EH (cell line): ENCODE measurements around the gene CDK9.

Experiments
- DNase-seq: peaks from one replicate; pipeline ENCODE4 v3.0.0-alpha.2; 2015; ENCODE audit warnings: low read depth

The CDK9 gene

DNA sequence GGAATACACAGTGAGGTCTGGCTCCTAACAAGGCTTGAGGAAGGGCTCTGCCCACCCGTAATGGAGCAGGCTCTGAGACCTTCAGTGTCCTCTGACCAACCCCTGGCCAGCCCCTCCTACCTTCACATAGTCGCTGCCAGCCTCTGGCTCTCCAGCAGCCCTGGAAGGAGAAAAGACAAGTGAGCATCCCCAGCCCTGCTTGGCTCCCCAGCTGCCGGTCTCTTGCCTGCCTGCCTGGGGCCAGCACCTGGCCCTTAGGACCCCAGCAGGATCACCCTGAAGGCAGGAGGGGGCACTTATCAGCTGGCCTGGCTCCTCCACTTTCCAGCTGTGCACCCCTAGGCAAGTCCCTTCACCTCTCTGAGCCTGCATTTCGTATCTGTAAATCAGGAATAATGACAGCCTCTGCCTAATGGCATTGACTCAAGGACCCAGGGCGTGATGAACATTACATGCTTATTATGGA, 24.3 kb upstream of the CDK9 start:
- no peak for DNase-seq

- no peak for DNase-seq
Observed at GRCh38 chr9:127762111-127762676, 23.6 kb upstream of the CDK9 start.

GRCh38 chr9:127763918-127764384, 21.9 kb upstream of the CDK9 start:
- DNase-seq = peak; percentile 28

DNA sequence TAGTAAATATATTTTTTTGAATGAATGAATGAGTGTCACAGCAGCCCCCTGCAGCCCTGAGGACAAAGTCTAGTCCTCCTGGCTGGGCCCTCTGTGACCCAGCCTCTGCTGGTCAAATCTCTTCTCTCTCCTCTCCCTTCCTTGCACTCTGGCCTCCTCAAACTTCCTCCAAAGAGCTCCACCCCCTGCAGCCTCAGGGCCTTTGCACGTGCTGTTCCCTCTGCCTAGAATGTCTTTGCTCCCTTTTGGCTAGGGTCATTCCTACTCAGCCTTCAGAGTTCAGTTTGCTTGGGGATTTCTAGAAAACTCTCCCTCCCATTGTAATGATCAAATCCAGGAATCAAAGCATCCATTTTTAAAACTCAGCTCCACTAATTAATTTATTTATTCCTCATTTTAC, 20.4 kb upstream of the CDK9 start:
- no peak for DNase-seq

DNA sequence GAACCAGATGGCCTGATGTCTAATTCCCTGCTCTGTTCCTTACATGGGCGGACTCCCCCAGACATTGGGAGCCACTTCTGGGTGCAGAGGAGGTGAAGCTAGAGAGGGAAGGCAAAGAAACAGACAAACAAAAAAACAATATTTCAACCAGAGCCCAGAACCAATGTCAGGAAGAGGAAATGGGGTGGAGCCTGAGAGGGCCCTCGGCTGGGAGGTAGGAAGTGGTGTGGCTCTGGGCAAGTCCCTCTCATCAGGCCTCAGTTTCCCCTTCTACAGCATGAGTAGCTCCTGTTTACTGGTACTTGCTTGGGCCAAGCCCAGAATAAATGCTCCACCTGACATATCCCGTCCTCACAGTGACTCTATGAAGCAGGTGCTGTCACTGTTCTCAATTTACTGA, 18.4 kb upstream of the CDK9 start:
- no peak for DNase-seq

DNA sequence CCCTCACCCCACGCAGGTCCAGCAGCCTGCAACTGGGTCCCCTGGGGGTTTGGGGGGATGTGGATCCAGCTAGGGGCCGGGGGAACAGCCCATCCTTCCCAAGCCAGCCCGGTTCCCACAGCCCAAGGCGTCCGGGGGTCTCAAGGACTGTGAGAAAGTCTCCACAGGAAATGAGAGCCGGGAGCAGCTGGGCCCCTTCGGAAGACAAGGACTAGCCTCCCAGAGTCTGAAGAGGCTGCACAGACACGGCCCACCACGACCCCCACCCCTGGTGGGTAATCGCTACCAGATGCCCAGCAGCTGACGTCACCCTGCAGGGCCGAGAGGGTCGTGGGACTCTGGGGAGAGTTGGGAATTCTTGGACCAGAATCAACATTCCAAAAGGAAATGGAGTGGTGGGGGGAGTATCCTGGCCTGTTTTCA, 17.9 kb upstream of the CDK9 start:
- DNase-seq = peak; percentile 56

- no peak for DNase-seq
Observed at GRCh38 chr9:127768698-127769097, 17.1 kb upstream of the CDK9 start.

GRCh38 chr9:127769101-127769500, 16.7 kb upstream of the CDK9 start:
- DNase-seq = no peak

- DNase-seq = no peak
Observed at GRCh38 chr9:127769929-127770582, 15.8 kb upstream of the CDK9 start.

DNA sequence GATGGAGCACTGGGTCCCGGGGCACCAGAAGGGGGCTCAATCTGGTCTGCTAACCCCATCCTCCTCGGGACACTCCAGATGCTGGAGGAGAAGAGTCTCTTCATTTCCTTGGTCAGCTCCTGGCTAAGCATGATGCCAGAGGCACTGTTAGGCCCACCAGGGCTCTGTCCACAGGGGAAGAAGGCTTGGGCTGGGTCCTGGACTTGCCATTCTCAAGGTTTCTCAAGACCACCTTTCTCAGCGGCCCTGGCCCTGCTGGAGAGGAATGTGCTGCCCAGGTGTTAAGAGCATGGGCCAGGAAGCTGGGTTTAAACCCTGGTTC, 15.3 kb upstream of the CDK9 start:
- no peak for DNase-seq

GRCh38 chr9:127770905-127771569, 14.8 kb upstream of the CDK9 start:
- peak; percentile 99 for DNase-seq

GRCh38 chr9:127771570-127772189, 14.2 kb upstream of the CDK9 start:
- no peak for DNase-seq

- no peak for DNase-seq
Observed at GRCh38 chr9:127772603-127773002, 13.2 kb upstream of the CDK9 start.

- DNase-seq = no peak
Observed at GRCh38 chr9:127773272-127773671, 12.6 kb upstream of the CDK9 start.

- no peak for DNase-seq
Observed at GRCh38 chr9:127773981-127774380, 11.9 kb upstream of the CDK9 start.

GRCh38 chr9:127776195-127776923, 9.5 kb upstream of the CDK9 start:
- no peak for DNase-seq

DNA sequence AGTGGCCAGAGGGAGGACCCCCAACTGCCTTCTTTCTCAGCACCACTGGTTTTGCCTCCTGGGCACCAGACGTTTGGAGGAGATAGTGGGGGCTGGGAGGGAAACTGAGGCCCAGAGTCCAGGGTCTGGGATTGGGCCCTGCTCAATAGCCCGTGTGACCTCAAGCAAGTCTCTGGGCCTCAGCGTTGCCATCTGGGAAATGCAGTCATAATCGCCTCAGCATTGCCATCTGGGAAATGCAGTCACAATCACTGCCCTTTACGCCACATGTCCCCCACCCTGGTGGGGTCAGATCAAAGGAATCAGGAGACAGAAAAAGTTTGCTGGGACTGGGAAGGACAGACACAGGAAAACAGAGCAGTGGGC, 8.9 kb upstream of the CDK9 start:
- no peak for DNase-seq

DNA sequence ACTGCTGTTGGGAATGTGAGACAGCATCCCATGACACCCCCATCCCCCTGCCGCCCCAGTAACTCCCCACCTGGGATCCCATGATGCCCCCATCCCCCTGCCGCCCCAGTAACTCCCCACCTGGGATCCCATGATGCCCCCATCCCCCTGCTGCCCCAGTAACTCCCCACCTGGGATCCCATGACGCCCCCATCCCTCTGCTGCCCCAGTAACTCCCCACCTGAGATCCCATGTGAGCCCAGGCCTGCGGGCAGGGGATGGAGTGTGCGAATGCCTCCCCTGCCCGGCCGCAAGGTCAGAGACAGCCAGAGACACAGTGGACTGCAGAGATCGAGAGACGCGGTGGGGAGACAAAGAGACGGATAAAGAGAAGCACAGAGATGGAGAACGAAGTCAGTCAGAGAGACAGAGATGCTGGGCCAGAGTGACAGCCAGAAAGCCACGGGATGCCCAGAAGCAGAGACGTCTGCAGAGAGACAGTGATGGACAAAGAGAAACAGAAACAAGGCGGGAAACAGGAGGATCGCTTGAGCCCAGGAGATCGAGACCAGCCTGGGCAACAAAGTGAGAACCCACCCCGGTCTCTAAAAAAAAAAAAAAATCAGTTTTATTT, 8.4 kb upstream of the CDK9 start:
- DNase-seq = no peak

- no peak for DNase-seq
Observed at GRCh38 chr9:127778280-127779135, 7.3 kb upstream of the CDK9 start, which contains the start of gene SH2D3C. Gene SH2D3C (minus strand): TSS chr9:127778666. CDS start chr9:127778627, 39 bp downstream.

DNA sequence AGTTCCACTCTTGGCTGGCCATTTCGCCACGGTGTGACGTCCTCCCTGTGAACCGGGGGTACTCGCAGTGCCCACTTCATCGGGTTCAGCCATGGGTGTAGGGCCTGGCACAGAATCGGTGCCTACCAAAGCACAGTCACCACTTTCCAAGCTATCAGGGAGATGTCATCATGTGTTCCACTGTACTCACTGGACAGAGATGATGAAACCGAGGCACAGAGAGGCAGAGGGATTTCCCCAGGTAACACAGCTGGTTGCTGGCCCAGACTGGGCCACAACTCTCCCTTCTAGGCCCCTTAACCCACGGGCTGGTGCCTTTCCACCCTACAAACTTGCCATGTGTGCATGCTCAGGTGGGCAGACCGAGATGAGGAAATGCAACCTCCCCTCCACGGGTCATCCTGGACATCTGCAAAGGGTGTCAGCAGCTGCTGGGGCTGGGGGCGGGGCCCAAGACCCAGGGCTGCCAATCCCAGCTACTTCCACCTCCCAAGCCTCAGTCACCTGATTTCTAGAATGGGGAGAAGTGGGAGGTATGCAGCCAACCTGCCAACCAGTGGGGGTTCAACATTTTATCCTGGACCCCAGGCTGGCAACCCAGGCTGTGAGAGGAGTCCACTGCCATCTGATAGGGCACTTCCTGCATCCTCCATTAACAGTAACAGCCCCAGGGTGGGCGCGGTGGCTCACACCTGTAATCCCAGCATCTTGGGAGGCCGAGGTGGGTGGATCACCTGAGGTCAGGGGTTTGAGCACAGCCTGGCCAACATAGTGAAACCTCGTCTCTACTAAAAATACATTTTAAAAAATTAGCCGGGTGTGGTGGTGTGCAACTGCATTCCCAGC, 6.5 kb upstream of the CDK9 start:
- no peak for DNase-seq
